HG02610 (cell line): ENCODE data around the gene INPP5D.

Source experiments
- ATAC-seq: cut with Tn5 transposase; IDR thresholded peaks from one replicate; pipeline ENCODE4 v1.9.1; 2021; ENCODE audit warnings: mild to moderate bottlenecking, moderate library complexity; ENCODE audit not compliant: unreplicated experiment

Gene INPP5D

DNA sequence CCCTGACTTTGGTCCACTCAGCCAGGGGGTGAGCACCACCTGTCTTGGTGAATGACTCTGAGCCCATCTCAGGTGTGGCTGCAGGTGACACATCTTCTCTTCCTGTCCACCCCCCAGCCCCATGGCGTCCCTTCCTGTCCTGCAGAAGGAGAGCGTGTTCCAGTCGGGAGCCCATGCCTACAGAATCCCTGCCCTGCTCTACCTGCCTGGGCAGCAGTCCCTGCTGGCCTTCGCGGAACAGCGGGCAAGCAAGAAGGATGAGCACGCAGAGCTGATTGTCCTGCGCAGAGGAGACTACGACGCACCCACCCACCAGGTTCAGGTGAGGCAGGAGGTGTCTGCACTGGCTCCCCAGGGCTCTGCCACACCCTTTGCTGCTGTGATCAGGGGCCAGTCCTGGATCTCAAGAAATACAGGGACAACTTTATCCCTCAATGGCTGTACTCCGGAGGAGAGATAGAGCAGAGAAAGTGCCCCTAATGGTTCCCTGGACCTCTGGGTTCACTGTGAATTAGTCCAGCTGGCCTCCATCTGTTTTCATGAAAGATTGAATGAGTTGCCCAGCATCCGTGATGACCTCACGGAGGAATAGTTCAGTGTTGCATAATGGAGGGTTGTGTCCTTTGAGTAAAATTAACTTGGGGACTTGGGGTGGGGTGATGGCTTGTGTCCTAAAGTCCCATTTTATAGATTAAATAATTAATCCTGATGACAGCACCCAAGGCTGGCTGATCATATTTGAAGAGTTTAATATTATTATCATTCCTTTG, 27.4 kb upstream of the INPP5D start, which contains the start of gene NEU2:
NEU2 (plus strand) TSS at position 122 of the 770 bp plus-strand sequence; CDS start at position 122, 0 bp downstream.
- ATAC-seq, result no peak

DNA sequence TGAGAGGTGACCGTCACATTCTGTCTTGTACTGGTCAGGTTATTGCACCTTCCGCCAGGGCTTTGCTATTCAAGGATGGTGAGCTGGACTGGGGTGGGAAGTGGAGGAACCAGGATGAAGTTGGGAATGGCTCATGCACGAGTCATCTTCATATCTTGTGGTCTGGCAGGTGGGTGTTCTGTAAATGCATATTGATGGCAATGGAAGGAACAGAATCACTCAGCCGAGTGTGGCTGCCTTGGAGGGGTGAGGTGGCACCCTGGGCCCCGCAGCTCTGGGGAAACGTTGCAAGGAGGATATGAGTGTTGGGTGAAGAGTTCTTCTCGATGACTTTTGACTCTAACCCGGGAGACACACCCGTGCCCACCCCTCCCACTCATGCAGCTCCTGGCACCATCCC, 26.5 kb upstream of the INPP5D start:
- ATAC-seq, result no peak

DNA sequence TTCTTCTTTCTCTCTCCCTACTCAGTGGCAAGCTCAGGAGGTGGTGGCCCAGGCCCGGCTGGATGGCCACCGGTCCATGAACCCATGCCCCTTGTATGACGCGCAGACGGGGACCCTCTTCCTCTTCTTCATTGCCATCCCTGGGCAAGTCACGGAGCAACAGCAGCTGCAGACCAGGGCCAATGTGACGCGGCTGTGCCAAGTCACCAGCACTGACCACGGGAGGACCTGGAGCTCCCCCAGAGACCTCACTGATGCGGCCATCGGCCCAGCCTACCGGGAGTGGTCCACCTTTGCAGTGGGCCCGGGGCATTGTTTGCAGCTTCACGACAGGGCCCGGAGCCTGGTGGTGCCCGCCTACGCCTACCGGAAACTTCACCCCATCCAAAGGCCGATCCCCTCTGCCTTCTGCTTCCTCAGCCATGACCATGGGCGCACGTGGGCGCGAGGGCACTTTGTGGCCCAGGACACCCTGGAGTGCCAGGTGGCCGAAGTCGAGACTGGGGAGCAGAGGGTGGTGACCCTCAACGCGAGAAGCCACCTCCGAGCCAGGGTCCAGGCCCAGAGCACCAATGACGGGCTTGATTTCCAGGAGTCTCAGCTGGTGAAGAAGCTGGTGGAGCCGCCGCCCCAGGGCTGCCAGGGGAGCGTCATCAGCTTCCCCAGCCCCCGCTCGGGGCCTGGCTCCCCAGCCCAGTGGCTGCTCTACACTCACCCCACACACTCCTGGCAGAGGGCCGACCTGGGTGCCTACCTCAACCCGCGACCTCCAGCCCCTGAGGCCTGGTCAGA, 25.9 kb upstream of the INPP5D start:
- ATAC-seq, result no peak

DNA sequence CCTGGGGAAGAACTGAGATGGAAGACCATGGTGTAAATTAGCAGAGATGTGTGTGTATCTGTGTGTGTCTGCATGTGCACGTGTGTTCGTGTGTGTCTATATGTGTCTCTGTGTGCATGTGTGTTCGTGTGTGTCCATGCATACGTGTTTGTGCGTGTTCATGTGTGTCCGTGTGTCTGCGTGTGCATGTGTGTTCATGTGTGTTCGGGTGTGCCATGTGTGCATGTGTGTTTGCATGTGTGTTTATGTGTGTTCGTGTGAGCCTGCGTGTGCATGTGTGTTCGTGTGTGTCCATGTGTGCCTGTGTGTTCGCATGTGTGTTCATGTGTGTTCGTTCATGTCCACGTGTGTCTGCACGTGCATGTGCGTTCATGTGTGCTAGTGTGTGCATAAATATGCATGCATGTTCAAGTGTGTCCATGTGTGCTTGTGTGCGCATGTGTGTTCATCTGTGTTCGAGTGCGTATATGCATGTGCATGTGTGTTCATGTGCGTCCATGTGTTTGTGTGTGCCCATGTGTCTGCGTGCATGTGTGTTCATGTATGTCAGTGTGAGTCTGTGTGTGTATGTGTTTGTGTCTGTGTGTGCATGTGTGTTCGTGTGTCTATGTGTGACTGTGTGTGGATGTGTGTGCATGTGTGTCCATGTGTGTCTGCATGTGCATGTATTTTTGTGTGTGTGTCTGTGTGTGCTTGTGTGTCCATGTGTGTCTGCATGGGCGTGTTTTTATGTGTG, 24.5 kb upstream of the INPP5D start:
- ATAC-seq, result no peak

DNA sequence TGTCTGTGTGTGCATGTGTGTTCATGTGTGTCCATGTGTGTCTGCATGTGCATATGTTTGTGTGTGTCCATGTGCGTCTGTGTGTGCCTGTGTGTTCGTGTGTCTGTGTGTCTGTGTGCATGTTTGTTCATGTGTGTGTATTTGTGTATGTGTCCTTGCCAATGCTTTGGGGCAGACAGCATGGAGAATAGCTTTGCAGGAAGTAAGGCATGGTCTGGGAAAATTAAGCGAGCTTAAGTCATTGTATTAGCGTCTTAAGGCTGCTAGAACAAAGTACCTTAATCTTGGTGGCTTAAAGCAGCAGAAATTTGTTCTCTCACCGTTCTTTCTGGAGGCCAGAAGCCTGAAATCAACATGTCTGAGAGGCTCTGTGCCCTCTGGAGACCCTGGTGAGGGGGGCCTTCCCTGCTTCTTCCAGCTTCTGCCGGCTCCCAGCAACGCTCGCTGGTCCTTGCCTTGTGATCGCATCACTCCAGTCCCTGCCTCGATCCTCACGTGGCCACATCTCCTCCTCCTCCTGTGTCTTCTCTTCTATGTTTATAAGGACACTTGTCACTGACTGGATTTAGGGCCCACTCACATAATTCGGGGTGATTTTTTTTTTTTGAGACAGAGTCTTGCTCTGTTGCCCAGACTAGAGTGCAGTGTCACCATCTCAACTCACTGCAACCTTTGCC, 23.8 kb upstream of the INPP5D start:
- ATAC-seq, result no peak

DNA sequence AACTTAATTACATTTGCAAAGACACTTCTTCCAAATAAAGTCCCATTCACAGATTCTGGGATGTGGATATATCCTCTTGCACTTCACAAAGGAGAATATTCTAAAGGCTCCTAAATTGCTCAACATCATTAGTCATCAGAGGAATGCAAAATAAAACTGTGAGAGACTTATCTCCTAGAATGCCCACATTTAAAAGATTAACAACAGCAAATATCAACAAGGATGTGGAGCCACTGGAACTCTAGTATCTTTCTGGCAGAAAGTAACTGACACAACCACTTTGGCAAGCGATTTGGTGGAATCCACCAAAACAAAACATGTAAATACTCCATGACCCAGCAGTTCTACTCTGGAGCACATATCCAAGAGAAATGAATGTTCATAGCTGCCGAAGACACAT, 23.1 kb upstream of the INPP5D start:
- ATAC-seq, result no peak

DNA sequence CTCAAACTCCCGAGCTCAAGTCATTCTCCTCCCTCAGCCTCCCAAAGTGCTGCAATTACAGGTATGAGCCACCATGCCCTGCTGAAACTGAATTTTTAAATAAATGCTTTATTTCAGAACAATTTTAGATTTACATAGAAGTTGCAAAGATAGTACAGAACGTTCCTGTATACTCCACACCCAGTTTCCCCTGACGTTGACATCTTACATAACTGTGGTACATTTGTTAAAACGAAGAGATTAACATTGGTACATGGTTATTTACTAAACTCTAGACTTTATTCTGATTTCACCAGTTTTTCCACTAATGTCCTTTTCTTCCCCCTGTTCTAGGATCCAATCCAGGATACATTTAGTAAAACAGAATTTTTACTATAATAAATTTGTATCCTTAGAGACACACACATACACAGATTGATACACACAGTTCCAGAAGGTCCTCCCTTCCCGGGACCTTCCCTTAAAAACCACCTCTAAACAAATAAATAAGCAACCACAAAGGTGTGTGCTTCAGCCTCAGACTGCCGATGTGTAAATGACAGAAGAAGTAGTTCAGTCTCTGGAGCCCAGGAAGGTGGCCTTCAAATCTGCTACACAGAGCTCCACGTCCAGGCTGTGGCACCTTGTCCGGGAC, 20.8 kb upstream of the INPP5D start:
- ATAC-seq, result no peak

DNA sequence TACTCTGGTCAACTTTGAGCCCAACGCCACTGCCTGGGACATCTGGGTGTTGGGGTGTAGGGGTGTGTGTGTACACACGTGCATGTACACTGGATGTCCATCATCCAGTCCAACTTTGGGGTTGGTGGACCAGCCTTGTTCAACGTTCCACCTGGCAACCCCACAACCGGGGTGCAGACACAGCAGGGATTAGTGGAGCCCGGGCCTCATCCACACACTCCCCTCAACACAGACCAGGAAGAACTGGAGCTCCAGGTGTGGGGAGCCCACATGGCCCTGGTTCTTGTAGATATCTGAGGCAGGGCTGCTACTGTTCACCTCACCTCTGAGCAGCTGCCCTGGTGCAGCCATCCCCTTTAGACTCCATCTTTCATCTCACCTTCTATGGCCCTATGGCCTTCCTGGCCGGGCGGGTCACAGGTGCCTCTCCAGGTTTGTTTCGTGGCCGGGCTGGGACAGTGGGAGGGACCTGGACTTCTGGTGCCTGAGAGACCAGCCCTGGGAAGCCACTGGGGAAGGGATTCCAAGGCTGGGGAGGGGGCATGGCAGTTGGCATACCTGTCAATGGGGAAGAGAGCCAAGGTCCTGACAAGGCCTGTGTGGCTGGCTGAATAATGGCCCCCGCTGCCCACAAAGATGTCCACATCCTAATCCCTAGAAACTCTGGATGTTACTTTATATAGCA, 20.2 kb upstream of the INPP5D start:
- ATAC-seq, result no peak

DNA sequence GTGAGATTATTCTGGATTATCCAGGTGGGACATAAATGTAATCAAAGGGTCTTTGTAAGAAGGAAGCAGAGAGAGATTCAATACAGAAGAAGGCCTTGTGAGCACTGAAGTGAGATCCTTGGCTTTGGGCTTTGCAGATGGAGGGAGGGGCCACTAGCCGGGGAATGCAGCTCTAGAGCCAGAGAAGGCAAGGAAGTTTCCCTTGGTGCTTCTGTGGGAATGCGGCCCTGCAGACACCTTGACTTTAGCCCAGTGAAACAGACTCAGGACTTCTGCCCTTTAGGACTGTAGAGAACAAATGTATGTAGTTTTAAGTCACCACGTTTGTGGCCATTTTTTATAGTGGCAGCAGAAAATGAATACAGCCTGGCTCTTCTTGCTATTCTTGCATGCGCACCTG, 19.6 kb upstream of the INPP5D start:
- ATAC-seq, result no peak

DNA sequence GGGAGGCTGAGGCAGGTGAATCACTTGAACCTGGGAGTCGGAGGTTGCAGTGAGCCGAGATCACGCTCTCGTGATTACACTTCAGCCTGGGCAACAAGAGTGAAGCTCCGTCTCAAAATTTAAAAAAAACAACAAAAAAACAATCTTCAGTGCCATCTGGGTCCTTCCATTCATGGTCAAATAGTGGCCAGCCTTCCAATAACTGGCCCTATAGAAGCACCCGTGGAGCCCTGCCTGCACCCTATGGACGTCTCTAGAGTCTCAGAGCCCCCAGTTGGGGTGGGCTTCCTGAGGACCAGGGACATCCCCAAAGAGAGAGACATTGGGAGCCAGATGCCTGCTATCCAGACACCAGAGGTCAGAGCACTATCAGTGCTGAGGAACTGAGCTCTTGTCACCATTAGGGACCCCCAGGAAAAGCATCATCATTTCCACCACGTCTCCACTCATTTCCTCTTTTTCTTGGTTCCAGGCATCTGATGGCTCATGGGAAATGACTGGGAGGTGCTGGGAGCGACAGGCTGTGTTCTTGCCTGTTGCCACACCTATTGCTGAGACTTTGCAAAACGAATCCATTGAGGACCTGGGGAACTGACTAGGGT, 18.3 kb upstream of the INPP5D start:
- ATAC-seq, result no peak

DNA sequence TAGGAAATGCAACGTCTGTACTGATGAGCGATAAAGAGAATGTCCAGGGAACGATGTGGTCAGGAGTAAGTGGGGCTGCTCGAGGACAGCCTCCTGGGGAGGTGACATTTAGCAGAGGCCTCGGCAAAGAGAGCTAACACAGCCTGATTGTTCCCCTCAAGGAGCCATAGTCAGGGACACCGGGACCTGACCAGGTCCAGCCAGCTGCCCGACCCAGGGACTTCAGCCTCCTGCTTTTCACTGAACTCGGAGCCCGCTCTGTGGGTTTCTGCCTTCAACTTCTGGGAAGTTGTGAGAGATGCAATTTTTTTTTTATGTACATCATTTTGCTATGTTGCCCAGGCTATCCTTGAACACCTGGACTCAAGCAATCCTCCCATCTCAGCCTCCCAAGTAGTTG, 17.6 kb upstream of the INPP5D start:
- ATAC-seq, result no peak

DNA sequence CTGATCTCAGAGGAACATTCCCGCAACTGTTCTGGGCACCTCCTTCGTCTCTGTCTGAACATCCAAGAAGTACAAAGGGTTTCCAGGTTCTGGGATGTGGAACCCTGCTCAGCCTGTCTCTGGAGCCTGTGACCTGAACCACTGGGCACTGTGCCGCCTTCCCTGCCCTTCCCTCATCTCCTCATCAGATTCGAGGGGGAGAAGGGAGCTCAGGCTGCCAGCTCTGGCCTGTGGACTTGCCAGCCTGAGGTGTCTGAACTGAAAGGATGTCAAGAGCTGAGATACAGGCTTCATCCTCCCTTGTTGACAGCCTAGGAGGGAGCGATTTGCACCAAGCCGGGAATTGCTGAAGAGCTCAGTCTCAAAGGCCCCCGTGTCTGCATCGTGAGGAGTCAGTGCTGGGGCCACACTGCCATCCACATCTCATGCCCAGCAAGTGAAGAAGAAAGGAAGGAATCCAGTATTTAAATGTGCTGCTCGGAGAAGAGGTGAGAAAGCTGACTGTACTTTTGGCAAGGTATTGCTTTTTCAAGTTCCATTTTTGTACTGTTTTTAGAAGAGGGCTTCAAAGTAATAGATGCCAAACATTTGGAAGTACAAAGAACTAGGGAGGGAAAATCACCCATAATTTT, 15.1 kb upstream of the INPP5D start:
- no peak for ATAC-seq

DNA sequence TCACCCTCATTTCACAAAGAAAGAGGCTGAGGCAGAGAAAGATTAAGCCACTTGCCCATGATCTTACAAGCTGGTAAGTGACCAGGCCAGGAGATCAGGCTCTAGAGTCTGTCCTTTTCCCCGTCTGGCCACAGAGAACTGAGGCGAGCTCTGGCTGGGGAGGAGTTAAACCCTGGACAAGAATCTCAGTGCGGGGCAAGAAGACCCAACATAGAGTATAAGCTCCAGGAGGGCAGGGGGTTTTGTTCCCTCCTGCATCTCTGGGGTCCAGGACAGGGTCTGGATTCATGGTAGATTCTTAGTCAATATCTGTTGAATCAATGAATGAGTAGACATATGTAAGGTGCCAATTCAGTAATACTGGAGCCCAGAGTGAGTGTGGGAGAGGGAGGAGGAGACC, 12.9 kb upstream of the INPP5D start:
- no peak for ATAC-seq

DNA sequence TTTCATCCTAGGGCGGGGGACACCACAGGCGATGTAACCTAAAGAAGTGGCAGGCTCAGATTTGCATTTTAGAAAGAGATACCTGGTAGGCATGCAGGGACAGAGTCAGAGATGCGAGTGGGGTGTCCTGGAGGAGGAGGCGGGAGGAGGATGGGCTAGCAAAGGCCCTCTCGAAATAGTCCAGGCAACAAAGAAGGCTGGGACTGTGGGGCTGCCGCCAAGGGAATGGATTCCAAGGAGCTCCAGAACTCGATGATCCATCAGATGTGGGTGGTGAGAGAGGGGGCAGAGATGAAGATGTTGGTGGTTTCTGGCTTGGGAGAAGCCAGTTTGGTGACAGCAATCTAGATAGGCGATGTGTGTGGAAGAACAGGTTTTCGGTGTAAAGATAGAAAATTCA, 12.5 kb upstream of the INPP5D start:
- ATAC-seq, result no peak

DNA sequence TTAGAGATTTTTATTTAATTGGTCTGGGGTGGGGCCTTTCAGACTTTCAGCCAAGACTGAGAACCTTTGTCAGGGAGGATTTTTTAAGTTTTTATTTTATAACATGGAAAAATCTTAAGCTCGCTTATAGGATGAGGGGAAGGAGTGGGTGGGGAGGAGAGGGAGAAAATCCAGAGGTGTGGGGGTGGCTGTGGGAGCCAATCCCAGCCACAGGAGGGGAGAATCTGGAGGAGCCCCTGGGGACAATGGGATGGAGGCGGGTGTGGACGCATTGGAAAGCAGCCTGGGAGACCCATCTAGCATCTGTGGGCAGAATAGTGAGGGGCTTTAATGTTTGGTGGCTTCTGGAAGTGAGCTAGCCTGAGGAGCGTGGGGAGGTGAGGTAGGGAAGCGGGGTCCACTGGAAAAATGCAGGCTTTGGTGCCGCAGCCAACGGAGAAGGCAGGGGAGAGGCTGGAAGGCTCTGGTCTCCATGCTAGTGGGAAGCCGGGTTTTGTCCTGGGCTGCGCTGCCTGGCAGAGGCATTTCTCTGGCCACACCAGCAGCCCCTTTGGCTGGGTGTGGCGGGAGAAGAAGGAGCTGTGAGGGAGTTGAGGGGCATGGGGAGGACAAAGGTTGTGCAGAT, 11.5 kb upstream of the INPP5D start:
- ATAC-seq, result no peak

DNA sequence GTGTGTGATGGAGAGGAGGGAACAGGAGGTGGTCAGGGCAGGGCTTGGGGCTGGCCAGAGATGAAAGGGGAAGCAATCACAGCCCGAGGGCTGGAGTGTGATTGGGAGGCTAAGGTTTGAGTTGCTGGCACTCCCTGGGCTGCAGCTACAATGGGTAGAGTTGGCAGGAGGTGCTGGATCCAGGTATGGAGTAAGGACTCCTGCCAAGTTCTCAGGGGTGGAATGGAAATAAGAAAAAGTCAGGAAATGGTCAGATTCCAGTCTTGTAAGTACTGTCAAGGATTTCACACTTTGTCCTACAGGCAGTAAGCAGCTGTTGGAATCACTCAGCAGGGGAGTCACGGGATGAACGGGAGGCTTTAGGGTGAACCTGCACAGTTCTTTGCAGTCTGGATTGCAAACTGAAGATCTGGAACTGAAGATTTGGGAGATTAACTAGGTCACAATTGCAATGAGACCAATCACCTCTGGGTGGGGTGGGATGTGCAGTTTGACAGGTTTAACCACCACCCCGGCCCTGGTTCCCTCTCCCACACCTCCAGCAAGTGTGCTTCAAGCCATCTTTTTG, 10.9 kb upstream of the INPP5D start:
- ATAC-seq, result no peak

DNA sequence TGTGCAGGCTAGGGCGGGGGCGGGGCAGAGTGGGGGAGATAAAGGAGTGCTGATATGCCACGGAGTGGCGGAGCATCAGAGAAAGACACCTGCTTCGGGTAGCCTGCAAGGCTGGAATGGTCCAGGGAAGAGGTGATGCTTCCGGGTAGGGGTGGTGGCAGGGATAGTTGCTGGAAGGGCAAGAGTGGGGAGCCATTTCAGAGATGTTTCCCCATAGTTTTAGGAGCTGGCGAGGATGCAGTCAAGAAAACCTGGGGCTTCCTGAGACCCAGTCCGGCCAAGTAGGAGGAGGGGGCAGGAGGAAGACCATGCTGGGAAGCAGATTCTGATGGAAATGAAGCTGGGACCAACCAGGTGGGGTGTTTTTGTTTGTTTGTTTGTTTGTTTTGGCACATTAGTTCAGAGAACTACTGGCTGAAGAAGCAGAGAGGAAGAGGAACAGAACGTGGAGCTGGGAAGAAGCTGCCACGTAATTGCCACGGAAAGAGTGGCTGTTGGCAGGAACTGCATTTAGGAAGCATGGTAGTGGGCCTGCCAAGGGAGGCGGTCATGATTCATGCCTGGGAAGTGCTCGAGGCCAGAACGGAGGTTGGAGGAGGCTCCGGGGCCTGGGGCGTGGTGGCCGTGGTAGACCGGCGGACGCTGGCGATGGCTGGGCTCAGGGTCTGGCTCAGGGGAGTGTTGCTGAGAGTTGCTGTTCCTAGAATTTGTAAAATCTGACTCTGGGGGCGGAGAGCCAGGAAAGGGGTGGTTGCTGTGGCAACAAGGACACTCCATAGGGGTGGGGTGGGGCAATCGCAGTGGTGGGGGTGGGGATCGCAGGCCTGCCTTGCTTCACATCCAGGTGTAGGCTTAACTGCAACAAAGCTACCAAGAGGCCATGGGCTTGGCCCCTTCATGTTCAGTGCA, 8.6 kb upstream of the INPP5D start:
- ATAC-seq, result no peak
